Activated CD4-positive, alpha-beta T cell treated with anti-CD3 and anti-CD28 coated beads for 36 hours (primary cell): ENCODE data around the gene NKX2-2. TPM values are rescaled to one million over a fixed set of nuclear protein-coding genes. Genes with fewer than 3 reads are reported as not detected.

Experiments
- ATAC-seq: fragments of 200-7000 bp; cut with Tn5 transposase; one replicate; pipeline ENCODE4 v1.10.0; 2021; ENCODE audit warnings: mild to moderate bottlenecking, moderate library complexity
- CTCF ChIA-PET: fragments of 350-600 bp; sonication (Branson Sonifier 250); formaldehyde crosslinking; loops from one replicate; lab custom pipeline; 2021; ENCODE audit warnings: antibody characterized with exemption; lab: Charles Lee
- POLR2A ChIA-PET: fragments of 350-600 bp; sonication (Branson Sonifier 250); formaldehyde crosslinking; loops from one replicate; lab custom pipeline; 2021; ENCODE audit warnings: antibody characterized with exemption, inconsistent platforms; lab: Charles Lee
- DNase-seq: peaks from one replicate; pipeline ENCODE4 v3.0.0-alpha.2; 2020
- H3K27ac Mint-ChIP-seq: one replicate; pipeline ENCODE4 v1.8.0; 2021; ENCODE audit warnings: mixed read lengths
- H3K27me3 Mint-ChIP-seq: one replicate; pipeline ENCODE4 v1.8.0; 2021; ENCODE audit warnings: mixed read lengths
- H3K36me3 Mint-ChIP-seq: one replicate; pipeline ENCODE4 v1.8.0; 2021; ENCODE audit warnings: low read depth, mixed read lengths
- H3K4me1 Mint-ChIP-seq: one replicate; pipeline ENCODE4 v1.8.0; 2021; ENCODE audit warnings: mixed read lengths
- H3K4me3 Mint-ChIP-seq: one replicate; pipeline ENCODE4 v1.8.0; 2021; ENCODE audit warnings: mild to moderate bottlenecking, moderate library complexity, mixed read lengths
- H3K9me3 Mint-ChIP-seq: one replicate; pipeline ENCODE4 v1.8.0; 2021; ENCODE audit warnings: low read depth, mixed read lengths
- intact Hi-C, 2 experiments: fragments of 100-400 bp; cut with DNase I in 1 of 2; cut with micrococcal nuclease in 1 of 2; formaldehyde crosslinking; loops; one replicate each; pipeline versions ENCODE4 v1.14.2 to v1.15.1; 2022 to 2024; cut with DNase I, micrococcal nuclease
- total RNA-seq, 2 experiments: library from RNA; stranded (reverse); gene quantifications; one replicate each; pipeline ENCODE4 v1.2.3, GENCODE V29; 2021

Gene NKX2-2
- total RNA-seq, 2 experiments from 2014 or later: not detected

DNA sequence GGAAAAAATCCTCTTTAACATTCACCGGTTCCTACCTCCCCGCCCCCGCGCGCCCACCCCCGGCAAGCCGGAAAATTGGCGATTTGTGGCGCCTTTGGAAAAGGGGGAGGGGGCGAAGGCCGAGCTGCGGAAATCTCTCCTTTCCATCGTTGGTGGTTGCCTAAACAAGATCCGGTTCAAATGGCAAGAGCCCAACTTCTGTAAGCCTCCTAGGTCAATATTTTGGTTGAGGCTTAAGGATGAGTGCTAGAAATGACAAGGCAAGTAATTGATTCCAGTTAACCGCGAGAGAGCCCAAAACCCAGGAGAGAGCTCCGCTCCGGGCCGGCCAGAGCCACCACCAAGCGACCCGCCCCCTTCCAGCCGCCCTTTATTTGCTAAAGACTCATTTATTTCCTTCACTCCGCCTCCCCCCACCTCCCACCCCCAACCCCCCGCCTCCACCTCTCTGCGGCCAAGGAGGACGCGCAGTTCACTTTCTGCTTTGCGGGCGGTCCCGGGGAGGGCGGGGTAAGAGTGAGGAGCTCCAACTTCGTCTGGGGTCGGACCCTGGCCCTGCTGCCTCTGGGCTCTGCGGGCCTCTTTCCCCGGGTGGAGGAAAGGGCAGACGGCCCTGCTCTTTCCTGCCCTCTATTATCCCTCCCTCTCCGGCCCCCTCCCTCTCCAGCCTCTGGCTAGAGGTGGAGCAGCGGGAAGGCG lies 838 bp upstream of the NKX2-2 start:
- ChIA-PET CTCF (interaction anchor here (0.6 to 1.0 kb wide), 2 partner anchors 10 to 387 kb away, joined by 3 to 5 read pairs; no protein-coding TSS in a partner anchor), POLR2A (no interaction called here)
- DNase-seq: peak; percentile 22
- peaks cover 73% of the 10 kb centered on the region for H3K27me3 Mint-ChIP-seq
- H3K4me3 Mint-ChIP-seq: peak overlapping the region; percentile 28
- ATAC-seq: no peak
- H3K36me3 Mint-ChIP-seq: no peaks in the 10 kb centered on the region
- no peaks in the 10 kb centered on the region for H3K9me3 Mint-ChIP-seq
- H3K4me1 Mint-ChIP-seq: peaks cover 52% of the 10 kb centered on the region
- H3K27ac Mint-ChIP-seq: no peak overlapping the region
- intact Hi-C loops: loop anchor here (5.0 to 10.0 kb wide), 4 partner anchors 1053 to 1152 kb away; partner anchors contain the start of gene INSM1 (in 1 of the 2)

DNA sequence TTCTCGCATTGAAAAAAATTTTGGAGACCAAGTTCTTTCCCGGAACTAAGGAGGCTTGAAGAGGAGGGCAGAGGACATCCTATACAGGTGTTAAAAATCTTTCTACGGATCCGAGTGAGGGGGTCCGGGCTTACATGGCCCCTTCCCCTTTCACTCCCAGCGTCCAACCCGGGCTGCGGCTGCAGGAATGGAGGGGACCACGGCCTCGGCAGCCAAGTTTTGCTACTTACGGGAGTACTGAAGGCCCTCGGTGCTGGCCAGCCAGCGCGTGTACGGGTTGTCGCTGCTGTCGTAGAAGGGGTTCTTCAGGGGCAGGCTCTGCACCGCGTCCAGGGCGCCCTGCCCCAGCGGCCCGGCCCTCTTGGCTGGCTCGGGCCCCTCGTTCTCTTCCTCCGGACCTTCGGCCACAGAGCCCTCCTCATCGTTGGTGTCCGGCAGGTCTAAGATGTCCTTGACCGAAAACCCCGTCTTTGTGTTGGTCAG lies 642 bp downstream of the NKX2-2 start:
- POLR2A ChIA-PET: no interaction called here
- H3K27me3 Mint-ChIP-seq: peaks cover 70% of the 10 kb centered on the region
- no peak for ATAC-seq
- H3K4me1 Mint-ChIP-seq: peaks cover 56% of the 10 kb centered on the region
- intact Hi-C loops: loop anchor here (5.0 to 10.0 kb wide), 3 partner anchors 1062 to 1151 kb away; partner anchors contain the start of gene INSM1 (in 1 of the 2)
- H3K36me3 Mint-ChIP-seq: no peaks in the 10 kb centered on the region
- peak overlapping the region; percentile 15 for H3K4me3 Mint-ChIP-seq
- no peak overlapping the region for H3K27ac Mint-ChIP-seq
- peak; percentile 31 for DNase-seq
- no peaks in the 10 kb centered on the region for H3K9me3 Mint-ChIP-seq
- CTCF ChIA-PET: interaction anchor here (1.5 kb wide), 1 partner anchor 12 kb away, joined by 5 read pairs; no protein-coding TSS in a partner anchor

DNA sequence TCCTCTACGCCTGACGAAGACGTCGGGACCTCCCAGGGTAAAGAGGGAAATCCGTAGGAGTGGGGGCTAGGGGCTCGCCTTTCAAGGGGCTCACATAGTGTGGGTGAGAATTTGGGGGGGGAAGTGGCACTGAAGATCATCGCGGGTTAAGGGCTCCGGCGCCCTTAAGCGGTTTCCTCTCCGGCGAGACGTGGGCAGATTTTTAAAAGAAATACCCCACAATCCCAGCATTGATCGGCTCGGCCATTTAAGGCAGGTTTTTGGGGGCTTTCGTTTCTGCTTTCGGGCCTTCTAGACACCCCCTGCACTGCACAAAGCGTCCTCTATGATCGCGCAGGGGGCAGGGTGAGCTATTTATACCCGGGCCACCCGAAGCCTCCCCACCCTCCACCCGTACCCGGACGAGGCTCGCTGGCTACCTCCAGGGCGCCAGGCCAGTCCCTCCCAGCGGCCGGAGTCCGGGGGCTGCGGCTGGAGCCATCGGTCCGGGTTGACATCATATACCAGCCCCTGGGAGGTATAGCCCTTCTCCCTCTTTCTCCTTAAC lies 1.2 kb downstream of the NKX2-2 start:
- ChIA-PET CTCF (interaction anchor here (1.5 kb wide), 1 partner anchor 12 kb away, joined by 5 read pairs; no protein-coding TSS in a partner anchor), POLR2A (no interaction called here)
- no peak for ATAC-seq
- DNase-seq: no peak
- Mint-ChIP-seq H3K9me3 (no peaks in the 10 kb centered on the region), H3K27ac (no peak overlapping the region), H3K4me1 (peaks cover 54% of the 10 kb centered on the region), H3K36me3 (no peaks in the 10 kb centered on the region), H3K4me3 (peak overlapping the region; percentile 13), H3K27me3 (peaks cover 70% of the 10 kb centered on the region)
- intact Hi-C loops: loop anchor here (5.0 to 10.0 kb wide), 3 partner anchors 1062 to 1150 kb away; partner anchors contain the start of gene INSM1 (in 1 of the 2)

DNA sequence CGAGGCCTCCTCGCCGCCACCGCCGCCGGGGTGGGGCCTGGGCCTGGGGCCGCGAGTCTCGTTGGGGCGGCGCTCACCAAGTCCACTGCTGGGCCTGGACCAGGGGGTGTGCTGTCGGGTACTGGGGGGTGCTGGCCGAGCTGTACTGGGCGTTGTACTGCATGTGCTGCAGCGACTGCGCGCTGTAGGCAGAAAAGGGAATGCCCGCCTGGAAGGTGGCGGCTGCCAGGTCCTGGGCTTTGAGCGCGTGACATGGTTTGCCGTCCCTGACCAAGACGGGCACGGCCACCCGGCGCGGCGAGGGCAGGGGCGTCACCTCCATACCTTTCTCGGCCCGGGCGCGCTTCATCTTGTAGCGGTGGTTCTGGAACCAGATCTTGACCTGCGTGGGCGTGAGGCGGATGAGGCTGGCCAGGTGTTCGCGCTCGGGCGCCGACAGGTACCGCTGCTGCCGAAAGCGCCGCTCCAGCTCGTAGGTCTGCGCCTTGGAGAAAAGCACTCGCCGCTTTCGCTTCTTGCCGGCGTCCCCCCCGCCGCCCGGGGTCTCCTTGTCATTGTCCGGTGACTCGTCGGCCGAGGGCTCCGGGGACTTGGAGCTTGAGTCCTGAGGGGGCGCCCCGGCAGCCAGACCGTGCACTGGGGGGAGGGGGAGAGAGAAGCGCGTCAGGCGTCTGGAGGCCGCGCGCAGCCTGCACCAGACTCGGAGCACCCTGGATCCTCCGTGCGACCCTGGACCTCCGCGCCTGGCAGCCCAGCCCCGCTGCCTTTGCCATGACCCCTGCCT lies 1.8 kb downstream of the NKX2-2 start:
- ATAC-seq: no peak
- POLR2A ChIA-PET: no interaction called here
- intact Hi-C loops: loop anchor here (2.0 to 10.0 kb wide), 4 partner anchors 407 to 1150 kb away; partner anchors contain the start of gene INSM1 (in 1 of the 2)
- Mint-ChIP-seq H3K4me3 (peak overlapping the region; percentile 54), H3K9me3 (no peaks in the 10 kb centered on the region), H3K36me3 (no peaks in the 10 kb centered on the region), H3K27ac (no peak overlapping the region), H3K4me1 (peaks cover 49% of the 10 kb centered on the region), H3K27me3 (peaks cover 71% of the 10 kb centered on the region)
- peak; percentile 48 for DNase-seq
- CTCF ChIA-PET: interaction anchor here (0.6 to 2.9 kb wide), 4 partner anchors 48 to 648 kb away, joined by 3 to 13 read pairs (median 3); no protein-coding TSS in a partner anchor

DNA sequence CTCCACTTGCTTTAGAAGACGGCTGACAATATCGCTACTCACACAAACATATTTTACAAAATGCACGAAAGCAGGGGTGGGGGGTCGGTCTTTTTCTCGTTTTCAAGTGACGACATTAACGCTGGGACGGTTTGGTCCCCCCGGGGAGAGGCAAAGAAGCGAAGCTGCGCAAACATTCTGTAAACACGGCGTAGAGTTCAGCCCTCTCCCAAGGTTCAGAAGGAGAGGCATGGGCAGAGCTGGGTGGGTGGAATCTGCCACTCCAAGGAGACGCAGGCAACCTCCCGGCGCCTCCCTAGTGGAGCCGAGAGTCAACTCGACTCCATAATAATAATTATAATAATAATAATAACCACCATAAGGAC lies 2.4 kb downstream of the NKX2-2 start:
- H3K4me1 Mint-ChIP-seq: peaks cover 49% of the 10 kb centered on the region
- H3K9me3 Mint-ChIP-seq: no peaks in the 10 kb centered on the region
- no peaks in the 10 kb centered on the region for H3K36me3 Mint-ChIP-seq
- CTCF ChIA-PET: interaction anchor here (0.6 to 2.9 kb wide), 3 partner anchors 9 to 647 kb away, joined by 3 to 13 read pairs (median 13); no protein-coding TSS in a partner anchor
- no peak overlapping the region for H3K27ac Mint-ChIP-seq
- POLR2A ChIA-PET: no interaction called here
- peaks cover 71% of the 10 kb centered on the region for H3K27me3 Mint-ChIP-seq
- DNase-seq (no peak), ATAC-seq (no peak)
- intact Hi-C loops: loop anchor here (2.0 to 10.0 kb wide), 4 partner anchors 407 to 1149 kb away; partner anchors contain the start of gene INSM1 (in 1 of the 2)
- H3K4me3 Mint-ChIP-seq: peak overlapping the region; percentile 31

- DNase-seq (peak; percentile 17), ATAC-seq (no peak)
- no peak overlapping the region for H3K27ac Mint-ChIP-seq
- peaks cover 45% of the 10 kb centered on the region for H3K4me1 Mint-ChIP-seq
- intact Hi-C loops: loop anchor here (2.0 to 10.0 kb wide), 4 partner anchors 406 to 1148 kb away; partner anchors contain the start of gene INSM1 (in 1 of the 2)
- ChIA-PET CTCF (interaction anchor here (0.7 to 2.9 kb wide), 4 partner anchors 10 to 605 kb away, joined by 3 to 13 read pairs (median 8); no protein-coding TSS in a partner anchor), POLR2A (no interaction called here)
- no peaks in the 10 kb centered on the region for H3K36me3 Mint-ChIP-seq
- peak overlapping the region; percentile 70 for H3K4me3 Mint-ChIP-seq
- no peaks in the 10 kb centered on the region for H3K9me3 Mint-ChIP-seq
- H3K27me3 Mint-ChIP-seq: peaks cover 65% of the 10 kb centered on the region
Measured at GRCh38 chr20:21510414-21511384, 3.2 kb downstream of the NKX2-2 start.

DNA sequence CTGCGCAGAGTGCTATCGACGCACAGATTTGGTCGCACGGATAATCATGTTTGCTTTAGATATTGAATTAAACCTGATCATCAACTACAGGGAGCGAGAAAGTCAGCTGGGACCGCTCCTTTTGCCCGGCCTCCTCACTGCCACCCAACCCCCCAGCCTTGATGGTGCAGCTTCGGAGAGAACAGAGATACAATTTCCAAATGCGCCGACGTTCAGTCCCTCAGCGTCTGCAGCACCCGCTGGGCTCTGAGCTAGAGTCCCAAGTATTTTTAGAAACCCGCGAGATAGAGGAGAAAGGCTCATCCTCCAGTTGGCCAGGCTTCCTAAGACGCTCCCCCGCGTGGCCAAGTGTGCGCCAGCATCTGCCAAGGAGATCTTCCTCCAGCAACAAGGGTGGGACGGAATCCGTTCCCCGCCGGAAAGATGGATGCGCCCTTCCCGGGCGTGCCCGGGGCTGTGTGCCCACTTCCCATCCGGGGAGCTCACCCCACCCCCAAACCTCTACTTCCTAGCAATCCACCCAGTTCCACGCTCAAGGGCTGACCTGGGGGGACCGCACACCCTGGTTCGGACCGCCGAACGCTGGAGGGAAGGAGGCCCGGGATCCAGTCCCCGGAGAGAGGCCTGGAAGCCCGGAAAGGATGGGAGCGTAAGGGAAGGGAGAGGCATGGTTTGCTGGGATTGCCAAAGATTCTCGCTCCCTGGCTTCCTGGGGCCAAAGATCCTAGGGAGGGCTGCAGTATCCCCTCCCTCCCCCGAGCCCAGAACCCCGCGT lies 4.1 kb downstream of the NKX2-2 start:
- ChIA-PET POLR2A (interaction anchor here (0.9 kb wide), 1 partner anchor 11 kb away, joined by 3 read pairs; no protein-coding TSS in a partner anchor), CTCF (interaction anchor here (0.7 to 2.9 kb wide), 8 partner anchors 11 to 604 kb away, joined by 3 to 13 read pairs (median 4); no protein-coding TSS in a partner anchor)
- DNase-seq: peak; percentile 37
- H3K36me3 Mint-ChIP-seq: peaks cover 2% of the 10 kb centered on the region
- H3K27me3 Mint-ChIP-seq: peaks cover 68% of the 10 kb centered on the region
- ATAC-seq: no peak
- H3K27ac Mint-ChIP-seq: no peak overlapping the region
- H3K4me1 Mint-ChIP-seq: peaks cover 48% of the 10 kb centered on the region
- peak overlapping the region; percentile 70 for H3K4me3 Mint-ChIP-seq
- no peaks in the 10 kb centered on the region for H3K9me3 Mint-ChIP-seq
- intact Hi-C loops: loop anchor here (2.0 to 10.0 kb wide), 9 partner anchors 108 to 1147 kb away; partner anchors contain the start of genes FOXA2 (in 1 of the 2), INSM1 (in 1 of the 2), NKX2-4 (in 1 of the 2) and XRN2 (in 1 of the 2)

DNA sequence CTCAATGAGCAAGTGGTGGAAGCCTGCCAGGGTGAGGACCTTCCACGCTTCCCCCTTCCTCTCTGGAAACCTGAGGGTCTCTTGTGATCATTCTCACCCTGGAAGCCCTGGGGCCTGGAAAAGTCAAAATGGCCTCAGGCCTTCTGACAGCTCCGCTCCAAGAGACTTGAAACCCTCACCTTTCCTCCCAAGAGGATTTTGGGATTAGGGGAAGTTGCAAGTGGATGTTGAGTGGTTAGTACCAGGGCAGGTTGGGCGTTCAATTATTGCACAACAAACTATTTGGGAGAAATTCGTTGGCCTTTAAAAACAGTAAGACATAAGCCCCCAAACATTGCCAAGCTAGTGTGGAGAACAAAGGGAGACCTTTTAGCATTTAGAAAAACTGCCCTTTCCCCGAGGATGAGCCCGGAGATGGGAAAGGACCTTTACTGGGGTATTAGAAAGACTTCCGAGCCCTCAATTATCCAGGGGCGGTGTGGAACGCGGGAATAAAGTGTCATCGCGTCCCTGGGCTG lies 4.7 kb downstream of the NKX2-2 start:
- DNase-seq: no peak
- ATAC-seq: no peak
- Mint-ChIP-seq H3K9me3 (no peaks in the 10 kb centered on the region), H3K27me3 (peaks cover 68% of the 10 kb centered on the region), H3K4me1 (peaks cover 44% of the 10 kb centered on the region), H3K27ac (no peak overlapping the region), H3K36me3 (peaks cover 2% of the 10 kb centered on the region), H3K4me3 (no peak overlapping the region)
- ChIA-PET POLR2A (interaction anchor here (0.9 kb wide), 1 partner anchor 12 kb away, joined by 3 read pairs; no protein-coding TSS in a partner anchor), CTCF (interaction anchor here (0.8 to 2.9 kb wide), 8 partner anchors 12 to 273 kb away, joined by 3 to 13 read pairs (median 4); no protein-coding TSS in a partner anchor)
- intact Hi-C loops: loop anchor here (5.0 kb wide), 5 partner anchors 108 to 1073 kb away; partner anchors contain the start of genes FOXA2 (in 1 of the 2), NKX2-4 (in 1 of the 2) and XRN2 (in 1 of the 2)
